Measurements from ENCODE around the gene DNAL1.

DNAL1 gene

GRCh38 chr14:73644531-73645247 lies at the start of gene DNAL1:
Gene DNAL1 (plus strand): TSS chr14:73644986. CDS start chr14:73645040, 54 bp downstream.
- Histone ChIP-seq H3K27me3 (ENCODE audit: low read depth) (no peaks in the 10 kb centered on the region), H3K4me1 (peaks cover 3% of the 10 kb centered on the region), H3K36me3 (replicated peaks) (no peaks in the 10 kb centered on the region), H3K9me3 (no peaks in the 10 kb centered on the region), H3K4me3 (peak within 1 kb of the TSS; percentile 63)
- in situ Hi-C loops (cut with MboI; ENCODE audit: low sequenced_read_pairs), result no loop called here
- peak; percentile 87 to 96 for DNase-seq (ENCODE audit: low spot score in 2 of 2)

DNA sequence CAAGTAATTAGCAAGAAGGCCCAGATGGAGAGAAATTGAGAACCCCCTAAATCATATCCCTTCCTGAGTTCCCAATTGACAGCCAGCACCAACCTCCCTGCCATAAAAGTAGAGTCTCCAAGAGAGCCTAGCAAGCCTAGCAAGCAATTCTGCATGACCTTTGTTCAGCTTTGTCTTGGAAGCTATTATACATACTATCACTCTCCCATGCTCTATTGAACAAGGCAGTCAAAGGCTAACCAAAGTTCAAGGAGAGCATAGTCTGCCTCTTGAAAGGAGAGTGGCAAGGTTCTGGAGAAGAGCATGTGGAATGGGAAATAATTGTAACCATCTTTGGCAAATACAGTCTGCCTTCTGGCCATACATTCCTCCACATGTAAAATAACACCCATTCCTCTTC lies 45.3 kb upstream of the DNAL1 start:
- no peaks in the 10 kb centered on the region for H3K36me3 ChIP-seq (replicated peaks)
- in situ Hi-C loops (cut with MboI; ENCODE audit: low sequenced_read_pairs), result no loop called here
- H3K4me3 ChIP-seq, result no peak overlapping the region
- no peak for DNase-seq (ENCODE audit: low spot score in 2 of 2)
- H3K27me3 ChIP-seq (ENCODE audit: low read depth), result 0 out of 2 replicates have a peak, but pooled peaks cover 4% of the 10 kb centered on the region
- no peaks in the 10 kb centered on the region for H3K9me3 ChIP-seq
- H3K4me1 ChIP-seq, result no peaks in the 10 kb centered on the region

GRCh38 chr14:73602994-73603393 lies 41.8 kb upstream of the DNAL1 start:
- DNase-seq (ENCODE audit: low spot score in 2 of 2), result no peak
- Histone ChIP-seq H3K27me3 (ENCODE audit: low read depth) (0 out of 2 replicates have a peak, but pooled peaks cover 4% of the 10 kb centered on the region), H3K4me1 (no peaks in the 10 kb centered on the region), H3K9me3 (peaks cover 5% of the 10 kb centered on the region; the same call in 1 of the 2 replicates), H3K36me3 (replicated peaks) (no peaks in the 10 kb centered on the region), H3K4me3 (no peak overlapping the region)
- in situ Hi-C loops (cut with MboI; ENCODE audit: low sequenced_read_pairs), result no loop called here

DNA sequence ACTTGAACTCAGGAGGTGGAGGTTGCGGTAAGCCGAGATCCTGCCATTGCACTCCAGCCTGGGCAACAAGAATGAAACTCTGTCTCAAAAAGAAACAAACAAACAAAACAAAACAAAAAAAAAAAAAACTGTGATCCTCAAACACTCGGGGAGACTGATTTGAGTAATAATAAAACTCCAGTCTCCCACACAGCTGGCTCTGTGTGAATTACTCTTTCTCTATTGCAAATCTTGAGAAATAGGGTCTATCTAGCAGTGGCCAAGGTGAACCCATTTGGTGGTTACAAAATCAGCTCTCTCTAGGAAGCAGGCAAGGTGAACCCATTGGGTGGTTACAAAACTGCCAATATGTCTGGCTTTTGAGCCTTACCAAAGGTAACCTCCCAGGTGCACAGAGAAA lies 38.5 kb upstream of the DNAL1 start:
- no peak for DNase-seq (ENCODE audit: low spot score in 2 of 2)
- Histone ChIP-seq H3K9me3 (peaks cover 5% of the 10 kb centered on the region; the same call in 1 of the 2 replicates), H3K4me3 (no peak overlapping the region), H3K36me3 (replicated peaks) (no peaks in the 10 kb centered on the region), H3K4me1 (no peaks in the 10 kb centered on the region), H3K27me3 (ENCODE audit: low read depth) (no peaks in the 10 kb centered on the region)
- in situ Hi-C loops (cut with MboI; ENCODE audit: low sequenced_read_pairs), result no loop called here

- no peak for DNase-seq (ENCODE audit: low spot score in 2 of 2)
- no peaks in the 10 kb centered on the region for H3K36me3 ChIP-seq (replicated peaks)
- peaks cover 5% of the 10 kb centered on the region; the same call in 1 of the 2 replicates for H3K9me3 ChIP-seq
- no peaks in the 10 kb centered on the region for H3K4me1 ChIP-seq
- in situ Hi-C loops (cut with MboI; ENCODE audit: low sequenced_read_pairs), result no loop called here
- no peak overlapping the region for H3K4me3 ChIP-seq
- no peaks in the 10 kb centered on the region for H3K27me3 ChIP-seq (ENCODE audit: low read depth)
Measured at GRCh38 chr14:73607241-73607640, 37.5 kb upstream of the DNAL1 start.

DNA sequence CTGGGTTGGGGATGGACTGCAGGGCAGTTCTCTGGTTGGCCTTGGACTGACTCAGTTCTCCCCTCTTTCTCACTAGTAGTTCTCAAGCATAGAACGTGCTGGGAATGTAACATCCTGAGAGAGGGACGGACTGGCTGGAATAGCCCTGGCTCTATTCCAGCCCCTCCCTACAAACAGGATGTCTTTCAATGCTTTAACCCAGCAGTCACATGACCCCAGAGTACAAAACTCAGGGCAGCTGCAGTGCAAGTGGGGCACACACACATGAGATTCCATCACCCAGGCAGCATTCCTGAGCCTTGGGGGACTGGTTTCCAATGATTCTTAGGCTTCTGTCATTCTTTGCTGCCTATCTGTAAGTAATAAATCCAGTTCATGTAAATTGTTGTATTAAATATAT lies 34.1 kb upstream of the DNAL1 start:
- no peak for DNase-seq (ENCODE audit: low spot score in 2 of 2)

GRCh38 chr14:73612339-73613045 lies 32.3 kb upstream of the DNAL1 start, which contains the start of gene ACOT6:
Gene ACOT6 (plus strand): TSS chr14:73612517. CDS start chr14:73612572, 55 bp downstream.
- peak; percentile 64 to 86 for DNase-seq (ENCODE audit: low spot score in 2 of 2)
- Histone ChIP-seq H3K27me3 (ENCODE audit: low read depth) (no peaks in the 10 kb centered on the region), H3K9me3 (no peaks in the 10 kb centered on the region), H3K36me3 (replicated peaks) (no peaks in the 10 kb centered on the region), H3K4me3 (peak within 1 kb of the TSS; percentile 45), H3K4me1 (no peaks in the 10 kb centered on the region)
- in situ Hi-C loops (cut with MboI; ENCODE audit: low sequenced_read_pairs), result no loop called here

More for the DNA sequence above, 34.1 kb upstream of the DNAL1 start:
- H3K4me3 ChIP-seq, result no peak overlapping the region
- in situ Hi-C loops (cut with MboI; ENCODE audit: low sequenced_read_pairs), result no loop called here
- H3K27me3 ChIP-seq (ENCODE audit: low read depth), result no peaks in the 10 kb centered on the region
- no peaks in the 10 kb centered on the region for H3K36me3 ChIP-seq (replicated peaks)
- H3K4me1 ChIP-seq, result no peaks in the 10 kb centered on the region
- H3K9me3 ChIP-seq, result peaks cover 5% of the 10 kb centered on the region; the same call in 1 of the 2 replicates

DNA sequence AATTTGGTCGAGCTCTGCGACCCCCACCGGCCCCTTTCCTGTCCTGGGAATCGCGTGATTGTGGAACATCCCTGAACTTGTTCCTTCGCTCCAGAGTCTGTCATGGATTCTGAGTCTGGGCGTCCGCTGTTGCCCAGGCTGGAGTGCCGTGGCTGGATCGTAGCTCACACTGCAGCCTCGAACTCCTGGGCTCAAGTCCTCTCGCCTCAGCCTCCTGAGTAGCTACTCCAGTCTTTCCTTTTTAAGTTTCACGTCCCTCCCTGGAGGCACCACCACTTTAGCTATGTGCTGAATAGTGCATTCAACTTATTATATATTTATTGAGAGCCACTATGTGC lies 31.8 kb upstream of the DNAL1 start:
- DNase-seq (ENCODE audit: low spot score in 2 of 2), result no peak
- Histone ChIP-seq H3K36me3 (replicated peaks) (no peaks in the 10 kb centered on the region), H3K4me1 (no peaks in the 10 kb centered on the region), H3K4me3 (peak overlapping the region; percentile 45), H3K27me3 (ENCODE audit: low read depth) (no peaks in the 10 kb centered on the region), H3K9me3 (no peaks in the 10 kb centered on the region)
- in situ Hi-C loops (cut with MboI; ENCODE audit: low sequenced_read_pairs), result no loop called here

DNA sequence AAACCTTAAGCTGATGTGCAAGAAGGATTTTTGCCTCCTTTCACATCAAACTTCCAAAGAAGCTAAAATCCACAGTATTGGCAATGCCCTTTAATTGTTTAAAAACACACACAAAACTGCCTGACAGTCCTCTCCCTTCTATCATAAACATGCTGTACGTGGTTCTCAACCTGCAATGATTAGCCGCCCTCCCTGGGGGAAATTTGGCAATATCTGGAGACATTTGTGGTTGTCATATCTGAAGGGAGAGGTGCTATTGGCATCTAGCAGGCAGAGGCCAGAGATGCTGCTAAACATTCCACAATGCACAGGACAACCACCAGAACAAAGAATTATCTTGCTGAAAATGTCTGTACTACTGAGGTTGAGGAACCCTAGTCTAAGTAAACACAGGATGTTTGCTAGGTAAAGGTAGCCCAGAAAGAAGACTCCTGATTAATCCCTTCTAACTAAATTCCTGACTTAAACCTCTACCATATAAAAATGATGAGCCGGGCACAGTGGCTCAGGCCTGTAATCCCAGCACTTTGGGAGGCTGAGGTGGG lies 31.3 kb upstream of the DNAL1 start:
- no peaks in the 10 kb centered on the region for H3K4me1 ChIP-seq
- H3K27me3 ChIP-seq (ENCODE audit: low read depth), result no peaks in the 10 kb centered on the region
- H3K9me3 ChIP-seq, result no peaks in the 10 kb centered on the region
- in situ Hi-C loops (cut with MboI; ENCODE audit: low sequenced_read_pairs), result no loop called here
- no peaks in the 10 kb centered on the region for H3K36me3 ChIP-seq (replicated peaks)
- no peak for DNase-seq (ENCODE audit: low spot score in 2 of 2)
- H3K4me3 ChIP-seq, result no peak overlapping the region; the same call in 1 of the 2 replicates

DNA sequence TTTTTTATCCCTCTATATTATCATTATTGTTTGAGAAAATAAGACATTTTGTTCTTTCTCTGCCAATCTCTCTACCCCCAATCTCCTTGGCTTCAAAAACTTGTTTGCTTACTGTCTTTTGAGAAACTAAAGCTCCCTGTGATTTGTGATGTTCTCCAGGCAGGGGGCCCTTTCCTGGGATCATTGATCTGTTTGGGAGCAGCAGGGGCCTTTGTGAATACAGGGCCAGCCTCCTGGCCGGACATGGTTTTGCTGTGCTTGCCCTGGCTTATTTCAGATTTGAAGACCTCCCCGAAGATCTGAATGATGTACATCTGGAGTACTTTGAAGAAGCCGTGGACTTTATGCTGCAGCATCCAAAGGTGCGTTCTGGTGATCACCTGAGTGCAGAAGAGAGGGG lies 28.0 kb upstream of the DNAL1 start:
- Histone ChIP-seq H3K27me3 (ENCODE audit: low read depth) (no peaks in the 10 kb centered on the region), H3K9me3 (no peaks in the 10 kb centered on the region), H3K4me3 (no peak overlapping the region), H3K4me1 (no peaks in the 10 kb centered on the region), H3K36me3 (replicated peaks) (no peaks in the 10 kb centered on the region)
- in situ Hi-C loops (cut with MboI; ENCODE audit: low sequenced_read_pairs), result no loop called here
- DNase-seq (ENCODE audit: low spot score in 2 of 2), result no peak

- H3K4me3 ChIP-seq, result no peak overlapping the region
- no peaks in the 10 kb centered on the region for H3K36me3 ChIP-seq (replicated peaks)
- H3K4me1 ChIP-seq, result no peaks in the 10 kb centered on the region
- no peaks in the 10 kb centered on the region for H3K27me3 ChIP-seq (ENCODE audit: low read depth)
- no peak for DNase-seq (ENCODE audit: low spot score in 2 of 2)
- no peaks in the 10 kb centered on the region for H3K9me3 ChIP-seq
- in situ Hi-C loops (cut with MboI; ENCODE audit: low sequenced_read_pairs), result no loop called here
Measured at GRCh38 chr14:73619524-73619923, 25.3 kb upstream of the DNAL1 start.

GRCh38 chr14:73620268-73620667 lies 24.5 kb upstream of the DNAL1 start:
- H3K27me3 ChIP-seq (ENCODE audit: low read depth), result no peaks in the 10 kb centered on the region
- no peaks in the 10 kb centered on the region for H3K9me3 ChIP-seq
- no peak overlapping the region for H3K4me3 ChIP-seq
- no peak for DNase-seq (ENCODE audit: low spot score in 2 of 2)
- in situ Hi-C loops (cut with MboI; ENCODE audit: low sequenced_read_pairs), result no loop called here
- H3K36me3 ChIP-seq (replicated peaks), result no peaks in the 10 kb centered on the region
- H3K4me1 ChIP-seq, result no peaks in the 10 kb centered on the region

DNA sequence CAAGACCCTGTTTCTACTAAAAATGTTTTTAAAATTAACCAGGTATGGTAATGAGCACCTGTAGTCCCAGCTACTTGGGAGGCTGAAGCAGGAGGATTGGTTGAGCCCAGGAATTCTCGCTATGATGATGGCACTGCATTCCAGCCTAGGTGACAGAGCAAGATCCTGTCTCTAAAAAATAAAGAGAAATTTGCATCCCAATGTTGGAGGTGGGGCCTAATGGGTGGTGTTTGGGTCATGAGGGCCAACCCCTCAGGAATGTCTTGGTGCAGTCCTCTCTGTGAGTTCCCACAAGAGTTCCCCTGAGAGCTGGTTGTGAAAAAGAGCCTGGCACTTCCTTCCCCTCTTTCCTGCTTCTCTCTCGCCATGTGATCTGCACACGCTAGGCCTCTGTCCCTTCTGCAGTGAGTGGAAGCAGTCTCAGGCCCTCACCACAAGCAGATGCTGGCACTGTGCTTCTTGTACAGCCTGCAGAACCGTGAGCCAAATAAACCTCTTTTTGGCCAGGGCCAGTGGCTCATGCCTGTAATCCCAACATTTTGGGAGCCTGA lies 21.2 kb upstream of the DNAL1 start:
- in situ Hi-C loops (cut with MboI; ENCODE audit: low sequenced_read_pairs), result no loop called here
- H3K4me1 ChIP-seq, result no peaks in the 10 kb centered on the region

GRCh38 chr14:73625706-73626105 lies 19.1 kb upstream of the DNAL1 start:
- DNase-seq (ENCODE audit: low spot score in 2 of 2), result no peak
- H3K4me3 ChIP-seq, result no peak overlapping the region
- H3K4me1 ChIP-seq, result no peaks in the 10 kb centered on the region
- in situ Hi-C loops (cut with MboI; ENCODE audit: low sequenced_read_pairs), result no loop called here
- H3K27me3 ChIP-seq (ENCODE audit: low read depth), result no peaks in the 10 kb centered on the region
- H3K9me3 ChIP-seq, result no peaks in the 10 kb centered on the region
- no peaks in the 10 kb centered on the region for H3K36me3 ChIP-seq (replicated peaks)

More for the DNA sequence above, 21.2 kb upstream of the DNAL1 start:
- no peak for DNase-seq (ENCODE audit: low spot score in 2 of 2)
- Histone ChIP-seq H3K27me3 (ENCODE audit: low read depth) (no peaks in the 10 kb centered on the region), H3K36me3 (replicated peaks) (no peaks in the 10 kb centered on the region), H3K9me3 (no peaks in the 10 kb centered on the region), H3K4me3 (no peak overlapping the region)
